Femur (tissue), 1 donor: ENCODE data around the gene CD58.

Source experiments
- DNase-seq: peaks from one replicate; pipeline ENCODE4 v3.0.0-alpha.2; 2017

CD58 gene

DNA sequence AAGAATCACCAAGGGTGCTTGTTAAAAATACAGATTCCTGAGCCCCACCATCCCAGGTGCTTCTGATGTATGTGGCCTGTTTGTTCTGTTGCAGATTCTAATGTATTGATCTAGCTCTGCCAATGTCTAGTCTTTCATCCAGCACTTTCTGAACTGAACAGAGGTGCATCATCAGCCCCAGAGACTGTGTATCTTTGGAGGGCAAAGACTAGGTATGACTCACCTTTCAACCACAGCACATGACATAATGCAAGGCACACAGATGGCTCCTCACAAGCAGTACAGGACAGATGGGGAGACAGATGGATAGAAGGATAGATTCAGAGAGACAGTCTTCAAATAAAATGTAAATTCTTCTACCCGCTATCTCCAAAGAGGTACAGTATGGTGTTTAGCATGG, 32.3 kb downstream of the CD58 start:
- no peak for DNase-seq

DNA sequence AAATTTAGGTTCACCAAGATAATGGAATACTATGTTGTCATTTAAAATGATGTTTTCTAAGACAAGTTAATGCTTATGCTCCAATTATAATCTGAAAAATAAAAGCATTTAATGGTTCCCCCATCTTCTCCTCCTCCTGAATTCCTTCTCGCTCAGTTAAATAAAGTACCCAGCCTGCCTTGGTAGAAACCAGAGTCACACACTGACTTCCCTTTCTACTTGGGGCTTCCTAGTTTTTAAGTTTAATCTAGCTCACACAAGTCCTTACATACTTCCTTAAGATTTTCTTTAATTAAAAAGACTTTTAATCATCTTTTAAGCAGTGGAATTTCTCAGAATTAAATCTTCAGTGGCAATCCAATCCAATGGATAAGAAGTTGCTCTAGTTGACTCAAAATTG, 32.9 kb downstream of the CD58 start:
- no peak for DNase-seq

DNA sequence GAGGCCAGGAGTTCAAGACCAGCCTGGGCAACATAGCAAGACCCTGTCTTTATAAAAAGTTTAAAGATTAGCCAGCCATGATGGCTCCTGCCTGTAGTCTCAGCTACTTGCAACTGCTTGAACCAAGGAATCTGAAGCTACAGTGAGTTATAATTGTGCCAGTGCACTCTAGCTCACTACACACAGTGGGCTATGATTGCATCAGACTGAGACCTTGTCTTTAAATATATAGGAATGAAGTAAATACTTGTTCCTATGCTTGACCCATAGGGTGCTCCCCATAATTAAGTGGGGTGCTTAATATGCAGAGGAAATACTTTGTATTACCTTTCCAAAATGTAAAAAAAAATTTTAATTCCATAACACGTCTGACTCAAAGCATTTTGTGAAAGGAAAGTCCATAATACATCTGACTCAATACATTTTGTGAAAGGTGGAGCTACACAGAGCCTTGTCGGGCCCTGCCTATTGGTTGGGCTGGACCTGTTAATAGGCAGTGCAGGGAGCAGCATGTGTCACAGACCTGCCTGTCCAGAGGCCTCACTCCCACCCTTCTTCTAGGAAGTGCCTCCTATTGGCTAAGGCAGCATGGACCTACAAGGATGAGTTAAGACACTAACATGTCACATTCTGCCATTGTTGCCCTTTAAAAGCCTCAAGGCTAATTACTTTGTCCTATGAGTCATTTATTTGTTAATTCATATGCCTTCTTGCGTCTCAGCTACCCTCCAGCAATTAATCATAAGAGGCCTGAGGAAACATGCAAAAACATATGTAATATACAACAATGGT, 33.6 kb downstream of the CD58 start:
- no peak for DNase-seq

- no peak for DNase-seq
Measured at GRCh38 chr1:116534014-116534739, 36.6 kb downstream of the CD58 start.

DNA sequence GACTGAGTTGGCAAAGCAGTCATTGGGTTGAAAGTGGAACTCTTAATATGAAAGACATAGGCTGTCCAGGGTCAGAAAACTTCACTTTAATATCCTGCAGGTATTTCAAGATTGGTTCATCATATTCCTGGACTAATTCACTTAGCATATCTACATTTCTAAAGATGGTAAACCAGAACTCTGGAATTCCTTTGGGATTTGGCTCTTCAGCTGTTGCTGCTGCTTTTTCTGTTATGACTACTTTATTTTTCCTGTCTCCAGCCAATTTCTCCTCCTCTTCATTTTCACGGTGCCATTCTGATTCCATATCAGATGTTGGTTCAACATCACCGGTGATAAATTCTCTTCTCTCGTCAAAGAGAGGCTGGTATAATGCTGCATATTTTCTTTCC, 37.4 kb downstream of the CD58 start:
- no peak for DNase-seq

DNA sequence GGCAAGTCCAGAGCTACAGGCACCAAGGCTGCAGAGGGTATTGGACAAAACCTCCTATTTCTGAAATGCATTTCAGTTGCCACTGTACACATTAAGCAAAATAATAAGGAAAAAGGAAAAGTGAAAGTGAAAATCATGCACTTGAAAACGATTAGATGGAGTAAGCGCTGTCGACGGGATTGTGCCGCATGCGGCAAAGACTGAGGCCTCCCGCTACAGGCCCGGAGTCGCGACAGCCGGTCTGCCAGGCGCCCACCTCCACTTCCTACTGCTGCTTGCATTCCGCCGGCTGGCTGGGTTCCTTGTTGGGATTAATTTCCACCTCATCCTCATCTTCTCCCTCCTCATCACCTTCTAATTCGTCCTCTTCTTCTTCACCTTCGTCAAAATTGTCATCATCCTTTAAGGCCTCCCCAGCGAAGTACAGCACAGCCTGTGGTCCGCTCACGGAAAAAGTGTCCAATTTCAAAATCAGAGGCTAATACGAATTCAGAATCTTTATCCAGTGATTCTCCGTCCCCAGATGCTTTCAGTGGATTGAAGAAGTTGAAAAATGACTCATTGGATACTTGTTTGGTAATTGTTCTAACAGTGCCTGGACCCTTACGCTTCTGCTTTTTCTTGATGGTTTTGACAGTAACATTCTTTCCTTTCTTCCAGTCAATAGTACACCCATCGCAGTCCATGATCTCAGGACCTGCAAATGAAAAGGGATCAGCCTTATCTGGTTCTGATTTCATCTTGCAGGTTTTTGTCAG, 38.0 kb downstream of the CD58 start:
- no peak for DNase-seq

DNA sequence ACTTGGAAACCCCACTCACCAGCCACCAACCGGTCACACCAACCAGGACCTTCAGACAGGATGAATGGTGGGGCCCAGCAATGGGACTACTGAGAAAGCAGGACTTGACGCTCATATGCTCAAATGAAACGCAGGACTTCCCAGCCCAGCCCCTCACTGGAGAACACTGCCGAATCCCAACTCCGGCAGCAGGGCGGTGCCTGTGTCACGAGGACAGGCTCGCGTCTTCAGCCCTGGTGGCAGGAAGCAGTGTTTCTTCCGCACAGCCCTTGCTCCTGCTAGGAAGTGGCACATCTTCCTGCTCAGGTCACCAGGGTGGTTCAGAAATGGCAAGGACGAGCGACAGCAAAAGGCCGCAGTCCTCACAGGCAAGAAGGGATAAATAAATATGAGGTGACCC, 38.9 kb downstream of the CD58 start:
- DNase-seq = no peak

GRCh38 chr1:116529681-116530080, 41.1 kb downstream of the CD58 start:
- DNase-seq = no peak

DNA sequence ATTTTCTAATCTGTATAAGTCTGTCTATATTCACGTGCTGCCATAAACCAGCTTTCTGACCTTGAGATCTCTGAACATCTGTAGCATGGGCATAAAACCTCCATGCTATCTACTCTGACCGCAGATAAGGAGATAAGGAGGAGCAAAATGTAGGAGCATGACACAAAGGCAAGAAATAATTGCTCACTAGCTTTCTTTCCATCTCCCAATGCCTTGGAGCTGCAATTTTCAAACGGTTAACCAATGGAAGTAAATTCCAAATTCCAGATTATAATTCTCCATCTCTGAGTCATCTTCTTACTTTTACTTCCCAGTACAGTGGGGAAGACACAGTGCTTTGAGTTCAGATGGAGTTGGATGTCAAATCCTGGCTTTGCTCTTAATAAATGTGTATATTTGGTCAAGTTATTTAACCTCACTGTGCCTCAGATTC, 41.6 kb downstream of the CD58 start:
- DNase-seq = no peak

GRCh38 chr1:116528329-116529083, 42.3 kb downstream of the CD58 start:
- no peak for DNase-seq

- no peak for DNase-seq
Measured at GRCh38 chr1:116525440-116525839, 45.4 kb downstream of the CD58 start.

DNA sequence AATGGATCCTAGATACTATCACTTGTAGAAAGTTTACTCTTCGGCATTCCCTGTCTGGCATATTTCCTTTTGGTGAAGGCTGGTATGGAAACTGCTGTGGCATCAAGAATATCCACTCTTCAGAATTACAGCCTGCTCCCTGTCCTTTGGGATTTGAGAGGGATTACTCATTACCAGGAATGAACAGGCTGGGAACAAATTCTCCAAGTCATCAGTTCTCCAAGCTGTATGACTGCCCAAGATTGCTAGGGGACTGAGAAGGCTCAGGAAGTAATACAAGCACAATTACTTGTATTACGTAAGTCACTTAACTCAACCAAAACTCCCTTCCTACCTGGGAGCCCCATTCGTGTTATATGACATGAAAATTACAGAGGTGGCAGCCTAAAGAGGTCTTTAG, 49.6 kb downstream of the CD58 start:
- DNase-seq = no peak

DNA sequence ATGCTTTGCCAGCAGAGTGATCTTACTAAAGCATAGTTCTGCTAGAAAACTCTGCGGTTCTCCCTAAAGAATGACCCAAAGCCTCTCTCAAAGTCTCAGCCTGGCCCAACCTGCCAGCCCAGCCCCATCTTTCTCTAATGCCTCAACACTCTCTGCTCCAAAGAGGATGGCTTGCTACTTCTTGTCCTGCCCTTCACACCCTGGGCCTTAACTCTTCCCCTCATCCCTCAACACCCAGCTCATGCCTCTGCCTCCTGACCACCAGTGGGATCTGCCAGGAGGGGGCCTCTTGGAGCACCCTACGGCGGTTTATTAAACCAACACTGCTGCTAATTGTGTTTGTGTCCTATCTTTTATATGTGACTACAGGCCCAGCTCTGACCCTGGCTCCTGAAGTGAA, 52.4 kb downstream of the CD58 start:
- no peak for DNase-seq

DNA sequence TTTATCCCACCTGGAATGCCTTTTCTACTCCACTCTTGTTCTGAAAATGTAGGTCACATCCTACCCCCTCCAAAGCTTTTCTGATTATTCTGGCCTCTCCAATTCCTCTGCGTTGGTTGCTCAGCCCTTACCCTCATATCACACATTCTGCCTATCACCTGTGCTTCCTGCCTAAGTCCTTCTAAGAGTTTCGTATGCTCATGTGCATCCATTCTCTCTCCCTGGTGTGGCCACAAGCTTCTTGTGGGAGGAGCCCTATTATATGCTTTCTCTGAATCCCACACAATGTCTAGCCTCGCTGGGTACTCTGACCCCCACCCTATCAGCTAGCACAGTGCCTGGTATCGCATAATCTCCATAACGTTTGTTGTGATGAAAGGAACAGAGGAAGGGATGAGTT, 54.2 kb downstream of the CD58 start:
- no peak for DNase-seq

DNA sequence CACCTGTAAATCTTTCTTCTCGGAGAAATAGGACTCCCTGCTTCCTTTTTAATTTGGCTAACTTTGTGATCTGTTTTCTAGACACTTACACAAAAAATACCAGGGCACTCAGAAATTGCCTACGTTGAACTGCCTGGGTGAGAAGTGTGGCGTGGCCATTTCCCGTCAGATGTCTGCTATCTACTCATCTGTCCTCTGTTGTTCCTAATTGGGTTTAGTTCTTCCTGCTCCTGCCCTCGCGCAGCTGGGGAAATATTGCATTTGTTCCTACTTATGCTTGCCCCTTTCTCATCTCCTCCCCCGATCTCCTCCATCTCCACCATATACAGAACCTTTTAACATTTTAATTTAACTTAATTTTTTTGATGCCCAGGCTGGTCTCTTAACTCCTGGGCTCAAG, 55.1 kb downstream of the CD58 start:
- DNase-seq = no peak

- DNase-seq = peak; percentile 64
Measured at GRCh38 chr1:116514708-116515525, 55.9 kb downstream of the CD58 start.

GRCh38 chr1:116513956-116514355, 56.9 kb downstream of the CD58 start:
- DNase-seq = no peak

DNA sequence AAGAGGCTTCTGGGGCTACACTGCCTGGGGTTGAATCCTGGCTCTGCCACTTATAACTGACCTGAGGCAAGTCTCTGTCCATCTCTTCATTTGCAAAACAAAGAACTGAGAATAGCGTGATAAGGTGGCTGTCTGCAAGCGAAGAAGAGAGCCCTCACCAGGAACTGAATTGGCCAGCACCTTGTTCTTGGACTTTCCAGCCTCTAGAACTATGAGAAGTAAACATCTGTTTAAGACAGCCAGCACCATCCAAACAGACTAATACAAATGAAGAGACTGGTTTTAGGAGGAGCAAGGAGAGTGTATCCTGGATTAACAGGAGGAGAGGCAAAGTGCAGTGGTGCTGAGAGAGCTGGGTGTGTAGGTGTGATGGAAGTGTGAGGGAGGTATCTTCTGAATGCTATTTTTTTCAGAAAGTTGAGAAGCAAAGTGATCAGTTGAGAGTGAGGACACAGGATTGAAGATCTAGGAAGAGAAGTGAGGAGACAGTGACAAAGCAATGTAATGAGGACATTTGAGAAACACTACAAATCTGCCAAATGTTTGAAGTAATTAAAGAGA, 59.3 kb downstream of the CD58 start:
- no peak for DNase-seq

GRCh38 chr1:116510361-116510760, 60.5 kb downstream of the CD58 start:
- DNase-seq = no peak

DNA sequence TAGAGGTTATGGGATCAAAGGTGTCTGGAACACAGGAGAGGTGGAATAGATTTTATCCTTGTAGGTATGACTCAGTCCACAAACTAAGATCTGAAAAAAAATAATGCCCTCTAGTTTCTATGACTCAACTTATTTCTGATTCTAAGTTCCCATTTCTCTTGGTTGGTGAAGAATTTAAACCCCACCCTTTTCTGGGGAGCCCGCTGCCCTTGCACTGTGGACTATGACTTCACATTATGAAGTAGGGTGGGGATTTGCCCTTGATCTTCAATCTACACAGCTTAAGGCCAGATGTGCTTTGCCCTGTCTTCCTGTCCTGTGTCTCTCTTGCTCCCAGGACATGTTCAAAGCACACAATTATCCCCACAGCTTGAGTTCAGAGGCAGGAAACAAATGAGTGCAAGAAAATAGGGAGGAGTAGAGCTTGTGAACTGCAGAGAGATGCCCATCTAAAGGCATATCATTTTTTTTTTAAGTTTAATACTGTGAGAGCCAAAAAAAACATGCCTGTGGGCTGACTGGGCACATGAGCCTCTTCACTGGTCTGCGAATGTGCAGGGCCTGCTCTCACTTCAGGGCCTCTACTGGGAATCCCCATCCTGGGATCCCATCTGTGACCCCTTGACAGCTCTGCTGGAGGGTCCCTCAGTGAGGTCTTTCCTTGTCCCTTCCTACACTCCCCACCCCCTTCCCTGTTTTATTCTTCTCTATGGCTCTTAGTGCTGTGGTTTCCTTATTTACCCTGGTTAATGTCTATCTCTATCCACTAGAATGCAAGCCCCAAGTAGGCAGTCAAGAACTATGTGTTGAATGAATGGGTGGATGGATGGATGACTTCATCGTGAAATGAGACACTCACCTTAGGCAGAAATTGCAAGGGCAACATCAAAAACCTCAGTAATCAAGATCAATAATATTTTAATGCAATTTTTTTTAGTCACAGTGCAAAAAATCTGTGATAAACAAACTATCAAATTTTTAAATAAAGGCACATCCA, 61.5 kb downstream of the CD58 start:
- no peak for DNase-seq
